Amniotic stem cell (primary cell): Measurements from ENCODE around the gene POFUT2.

Source experiments
- DNase-seq: peaks from one replicate; lab custom pipeline; 2025; lab: John Stamatoyannopoulos, UW

The POFUT2 gene

DNA sequence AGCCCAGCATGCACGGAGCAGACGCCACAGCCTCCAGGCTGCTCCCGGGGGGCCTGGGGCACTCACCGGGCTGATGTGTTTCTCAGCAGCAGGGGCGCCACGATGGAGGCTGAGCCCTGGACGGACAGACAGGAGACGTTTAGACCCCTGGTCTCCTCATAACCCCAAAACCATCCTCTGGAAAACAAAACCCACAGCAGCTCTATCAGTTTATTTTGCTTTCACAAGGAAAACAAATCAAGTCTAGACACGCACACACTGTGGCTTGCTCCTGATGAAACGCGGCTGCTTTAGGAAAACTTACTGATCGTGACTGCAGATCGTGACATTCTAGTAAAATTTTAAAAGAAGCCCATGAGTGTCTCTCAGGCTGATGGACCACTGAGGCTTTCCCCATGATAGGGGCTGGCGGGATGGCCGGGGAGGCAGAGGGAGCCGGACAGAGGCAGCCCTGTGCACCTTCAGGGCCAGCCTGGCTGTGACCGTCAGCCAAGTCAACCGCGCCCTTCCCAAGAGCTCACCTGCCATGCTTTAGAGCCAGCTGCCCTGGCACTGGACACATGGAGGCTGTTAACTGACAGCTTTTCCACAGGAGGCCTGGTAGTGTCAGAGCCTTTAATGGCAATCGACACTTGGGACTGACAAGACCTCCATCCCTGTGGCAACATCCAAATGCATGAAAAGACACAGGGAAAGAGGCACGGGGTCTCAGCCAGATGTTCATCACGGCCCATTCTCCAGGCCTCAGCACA lies 5.2 kb downstream of the POFUT2 start:
- DNase-seq = no peak

DNA sequence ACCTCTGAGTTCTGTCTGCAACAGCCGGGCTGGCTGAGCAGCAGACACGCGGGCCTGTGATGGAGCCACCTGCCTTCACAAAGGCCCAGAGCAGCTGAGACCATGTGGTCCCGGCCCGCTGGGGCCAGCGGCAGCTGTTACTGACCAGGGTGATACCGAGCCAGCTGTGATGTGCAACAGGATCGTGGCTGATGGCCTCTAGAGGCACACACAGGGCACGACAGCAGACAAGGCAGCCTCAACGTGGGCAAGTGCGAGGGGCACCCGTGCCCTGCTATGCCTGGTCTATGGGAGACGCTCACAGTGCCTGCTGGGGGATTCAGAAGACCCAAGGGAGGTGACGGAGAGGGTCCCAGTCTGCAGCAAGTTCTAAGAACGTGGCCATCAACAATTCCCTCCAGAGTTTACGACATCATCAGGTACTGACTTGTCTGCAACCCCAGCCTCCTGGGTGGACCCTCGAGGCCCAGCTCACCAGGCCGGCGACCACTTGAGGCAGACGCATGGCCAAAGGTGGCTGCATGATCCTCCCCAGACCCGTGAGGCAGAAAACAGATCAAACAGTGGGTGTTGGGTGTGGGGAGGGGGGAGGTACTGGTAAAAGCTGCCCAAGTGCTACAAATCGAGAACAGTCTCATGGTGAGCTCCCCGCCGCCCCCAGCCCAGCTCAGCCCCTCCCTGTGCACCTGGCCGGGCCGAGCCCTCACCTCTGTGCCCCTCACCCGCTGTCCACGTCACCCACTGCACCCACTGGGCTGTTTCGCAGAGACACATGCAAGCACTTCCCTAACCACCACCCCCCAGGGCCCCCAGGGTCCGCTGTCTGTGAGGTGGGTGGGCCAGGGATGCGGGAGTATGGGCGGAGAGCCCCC lies 6.0 kb downstream of the POFUT2 start:
- no peak for DNase-seq

DNA sequence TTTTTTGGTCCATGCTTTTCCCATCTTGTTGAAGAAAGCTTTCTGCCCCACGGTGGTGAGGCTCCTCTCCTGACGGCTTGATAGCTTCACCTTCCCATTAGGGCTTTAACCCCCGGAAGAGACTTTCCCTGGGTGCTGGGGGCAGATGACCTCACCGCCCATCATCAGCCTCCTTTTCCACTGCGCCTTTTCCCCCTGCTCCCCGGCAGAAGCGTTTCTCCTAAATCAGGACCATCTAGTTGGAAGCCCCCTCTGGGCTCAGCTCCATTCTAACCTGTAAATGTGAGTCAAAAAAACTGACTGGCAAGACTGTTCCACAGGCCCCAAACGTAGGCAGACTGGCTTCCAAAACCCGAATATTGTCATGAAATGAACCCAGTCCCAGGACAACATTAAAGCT lies 6.7 kb downstream of the POFUT2 start:
- DNase-seq = no peak

DNA sequence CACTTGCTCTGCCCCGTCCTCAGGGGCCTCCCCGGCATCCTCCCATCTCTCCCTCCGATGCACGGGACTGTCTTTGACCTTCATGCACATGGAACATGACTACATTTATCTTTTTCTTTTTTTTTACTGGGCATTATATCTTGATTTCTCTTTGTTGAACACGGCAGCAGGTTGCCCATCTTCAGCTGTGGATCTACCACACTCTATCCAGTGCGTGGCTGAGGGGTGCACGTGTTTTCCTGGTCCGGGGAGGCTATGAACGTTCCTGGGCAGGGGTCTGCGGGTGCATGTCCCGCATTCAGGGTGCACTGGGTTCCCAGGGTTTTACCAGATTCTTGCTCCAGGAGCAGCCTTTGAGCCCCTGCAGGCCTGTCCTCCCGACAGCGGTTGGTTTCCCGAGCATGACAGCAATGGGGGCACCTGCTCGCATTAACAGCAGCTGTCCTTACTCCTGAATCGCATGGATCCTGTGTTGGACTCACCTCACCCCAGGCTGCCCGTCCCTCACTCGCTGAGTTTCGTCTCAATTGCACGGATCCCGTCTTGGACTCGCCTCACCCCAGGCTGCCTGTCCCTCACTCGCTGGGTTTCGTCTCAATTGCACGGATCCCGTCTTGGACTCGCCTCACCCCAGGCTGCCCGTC lies 7.4 kb downstream of the POFUT2 start:
- DNase-seq = no peak

DNA sequence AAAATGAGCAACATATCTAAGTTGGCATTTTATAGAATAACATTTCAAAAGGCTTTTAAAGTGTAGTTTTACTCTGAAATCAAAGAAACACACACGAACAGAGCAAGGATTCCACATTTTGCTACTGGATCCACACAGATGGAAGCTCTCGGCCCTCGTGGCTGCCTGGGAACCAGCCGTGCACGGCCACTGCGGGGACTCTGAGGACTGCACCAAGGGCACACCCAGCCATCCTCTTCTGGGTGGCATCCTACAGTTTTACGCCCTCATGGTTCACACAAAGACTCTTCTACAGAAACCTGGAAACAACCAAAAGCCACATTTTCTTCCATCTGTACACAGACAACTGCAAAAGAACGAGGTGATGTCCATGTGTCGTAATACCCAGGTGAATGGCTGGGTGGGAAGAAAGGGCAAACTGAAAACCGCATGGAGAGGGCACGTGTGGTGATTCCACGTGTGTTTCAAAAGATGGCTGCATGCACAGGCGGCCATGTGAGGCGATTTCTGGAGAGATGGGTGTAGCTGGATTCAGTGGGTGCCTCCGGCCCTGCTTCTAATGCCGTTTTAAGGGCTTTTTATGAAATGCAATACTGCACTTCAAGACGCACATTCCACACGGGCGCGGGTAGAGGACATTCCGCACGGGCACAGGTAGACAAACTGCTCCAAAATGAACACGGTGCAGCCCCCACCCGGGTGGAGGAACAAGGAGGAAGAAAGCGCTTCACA lies 8.1 kb downstream of the POFUT2 start:
- no peak for DNase-seq

DNA sequence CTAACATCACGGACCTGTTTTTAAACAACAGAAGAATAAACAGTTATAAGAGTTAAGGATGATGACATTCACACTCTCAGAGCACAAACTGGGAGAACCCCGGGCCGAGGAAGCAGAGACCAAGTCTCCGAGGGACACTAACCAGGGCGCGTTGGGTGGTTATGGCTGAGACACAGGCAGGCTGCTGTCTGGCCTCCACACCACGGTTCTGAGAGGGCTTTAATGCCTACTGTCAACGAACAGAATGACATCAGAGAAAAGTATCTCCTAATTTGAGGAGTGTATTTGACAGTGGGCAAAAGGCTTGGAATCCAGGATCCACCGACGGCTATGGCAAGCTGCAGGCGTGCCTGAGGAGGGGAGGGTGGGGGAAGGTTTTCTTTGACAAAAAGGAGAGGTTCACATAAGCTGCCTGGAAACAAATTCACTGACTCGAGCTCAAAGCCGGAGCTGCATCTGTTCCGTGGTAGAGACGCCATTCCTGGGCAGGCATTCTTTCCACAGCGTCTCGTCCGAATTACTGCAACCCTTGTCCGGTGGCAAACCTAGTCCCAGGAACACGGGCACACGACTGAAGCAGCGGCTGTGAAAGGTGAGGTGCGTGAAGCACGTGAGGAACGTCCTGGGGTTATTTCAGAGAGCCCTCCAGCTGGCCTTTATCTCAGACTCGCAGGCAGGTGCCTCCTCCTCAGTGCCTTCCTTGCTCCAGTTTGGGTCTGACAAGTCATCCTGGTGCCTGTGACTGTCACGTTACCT lies 9.4 kb downstream of the POFUT2 start:
- DNase-seq = no peak

DNA sequence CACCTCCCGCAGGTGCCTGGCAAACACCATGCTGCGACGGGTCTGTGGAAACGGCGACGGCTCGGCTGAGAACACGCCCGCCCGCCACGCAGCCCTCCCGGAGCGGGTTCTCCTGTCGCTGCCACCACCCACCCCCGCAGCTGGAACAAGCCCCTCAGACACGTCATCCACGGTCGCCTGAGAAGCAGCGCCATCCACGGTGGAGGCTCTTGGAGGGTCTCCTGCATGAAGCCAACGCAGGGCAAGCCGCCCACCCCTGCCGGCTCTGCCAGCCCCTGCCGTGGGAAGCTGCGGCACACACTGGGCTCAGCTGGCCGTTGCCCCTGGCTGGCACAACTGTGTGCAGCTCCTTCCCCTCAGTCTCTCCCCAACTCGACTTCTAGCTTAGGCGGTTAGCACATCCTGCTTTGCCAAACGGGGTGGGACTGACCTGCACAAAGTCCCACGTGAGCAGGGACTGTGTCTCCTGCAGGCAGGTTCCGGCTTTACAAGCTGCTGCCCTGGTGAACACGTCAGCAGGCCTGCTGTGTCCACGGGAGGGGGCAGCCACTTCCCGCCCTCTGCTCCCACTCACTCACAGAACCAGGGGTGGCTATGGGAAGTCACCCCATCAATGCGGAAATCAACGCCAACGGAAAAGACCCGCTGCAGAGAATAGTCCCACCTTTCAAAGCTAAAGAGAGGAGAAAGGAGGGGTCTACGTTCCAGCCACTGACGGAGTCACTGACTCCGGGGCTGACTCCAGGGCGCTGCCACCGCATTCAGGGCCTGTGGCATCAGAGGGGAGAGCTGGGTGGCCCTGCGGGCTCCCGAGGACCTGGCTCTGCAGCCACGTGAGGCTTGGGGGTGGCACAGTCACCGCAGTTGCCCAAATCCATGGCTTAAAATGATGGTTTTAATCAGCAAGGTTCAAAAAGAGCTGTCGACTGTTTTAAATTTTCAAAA lies 10.3 kb downstream of the POFUT2 start:
- DNase-seq = no peak

DNA sequence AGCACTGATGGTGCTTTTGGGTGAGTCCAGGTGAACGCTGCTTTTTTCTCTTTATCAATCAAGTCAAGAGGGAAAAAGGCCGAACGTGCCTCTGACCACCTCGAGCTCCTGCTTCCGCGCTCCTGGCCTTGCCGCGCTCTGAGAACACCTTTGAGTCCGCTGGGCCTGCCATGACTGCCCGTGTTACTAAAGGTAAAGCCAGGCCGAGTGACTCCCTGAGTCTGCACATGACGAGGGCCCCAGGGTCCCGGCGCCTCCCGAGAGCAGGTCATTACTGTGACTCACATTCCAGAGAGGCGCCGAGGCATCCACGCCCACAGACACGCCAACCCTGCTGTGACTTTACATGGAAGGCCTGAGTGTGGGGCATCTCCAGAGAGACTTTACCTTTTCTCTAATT lies 11.1 kb downstream of the POFUT2 start:
- DNase-seq = no peak

DNA sequence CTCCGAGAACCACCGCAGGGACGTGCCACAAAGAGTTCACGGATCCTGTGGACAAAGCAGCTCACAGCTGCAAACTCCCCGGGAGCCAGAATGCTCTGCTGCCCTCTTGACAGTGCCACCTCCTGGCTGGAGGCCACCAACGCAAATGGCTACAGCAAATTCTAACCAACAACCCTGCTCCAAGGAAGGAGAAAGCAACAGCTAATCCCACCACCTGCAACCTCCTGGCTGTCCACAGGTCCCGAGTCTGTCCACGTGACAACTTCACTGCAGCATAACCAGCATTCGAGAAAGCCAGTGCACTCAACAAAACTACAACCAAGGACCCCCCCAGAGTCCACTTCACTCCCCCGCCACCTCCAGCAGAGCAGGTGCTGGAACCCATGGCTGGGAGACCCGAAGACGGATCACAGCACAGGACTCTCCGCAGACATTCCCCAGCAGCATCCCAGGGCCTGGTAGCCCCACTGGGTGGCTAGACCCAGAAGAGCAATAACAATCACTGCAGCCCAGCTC lies 17.3 kb downstream of the POFUT2 start:
- DNase-seq = no peak

DNA sequence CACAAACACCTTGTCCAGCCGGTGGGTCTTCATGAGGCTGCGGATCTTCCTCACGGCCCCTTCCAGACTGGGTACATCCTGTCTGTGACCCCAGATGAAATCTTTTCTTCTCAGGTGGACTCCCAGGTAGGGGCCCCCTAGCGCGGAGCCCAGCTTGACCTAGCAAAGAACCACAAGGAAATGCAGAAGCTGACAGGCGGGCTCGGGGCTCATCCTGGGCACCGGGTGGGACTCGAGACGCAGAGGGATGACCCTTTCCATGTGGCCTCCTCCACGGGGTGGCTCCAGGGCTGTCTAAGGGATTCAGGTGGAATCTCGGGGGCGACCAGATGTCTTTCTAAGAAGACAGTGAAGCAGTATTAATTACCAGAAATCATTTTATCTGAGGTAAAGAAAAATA lies 17.8 kb downstream of the POFUT2 start:
- DNase-seq = no peak

DNA sequence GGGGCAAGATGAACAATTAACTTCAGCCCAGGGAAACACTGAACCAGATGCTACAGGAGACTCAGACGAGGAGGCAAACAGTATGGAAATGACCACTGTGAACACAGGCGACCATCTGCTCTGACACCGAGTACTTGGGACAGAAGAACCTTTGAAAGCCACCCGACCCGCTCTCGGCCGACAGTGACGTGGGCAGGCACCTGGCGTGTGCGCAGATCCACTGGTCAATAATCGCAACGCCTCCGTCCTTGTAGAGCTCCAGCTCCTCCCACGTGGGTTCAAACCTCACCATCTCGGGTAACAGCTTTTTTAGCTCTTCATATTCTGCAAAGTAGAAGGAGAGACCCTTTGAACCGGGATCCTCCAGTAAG lies 20.3 kb downstream of the POFUT2 start:
- DNase-seq = no peak

DNA sequence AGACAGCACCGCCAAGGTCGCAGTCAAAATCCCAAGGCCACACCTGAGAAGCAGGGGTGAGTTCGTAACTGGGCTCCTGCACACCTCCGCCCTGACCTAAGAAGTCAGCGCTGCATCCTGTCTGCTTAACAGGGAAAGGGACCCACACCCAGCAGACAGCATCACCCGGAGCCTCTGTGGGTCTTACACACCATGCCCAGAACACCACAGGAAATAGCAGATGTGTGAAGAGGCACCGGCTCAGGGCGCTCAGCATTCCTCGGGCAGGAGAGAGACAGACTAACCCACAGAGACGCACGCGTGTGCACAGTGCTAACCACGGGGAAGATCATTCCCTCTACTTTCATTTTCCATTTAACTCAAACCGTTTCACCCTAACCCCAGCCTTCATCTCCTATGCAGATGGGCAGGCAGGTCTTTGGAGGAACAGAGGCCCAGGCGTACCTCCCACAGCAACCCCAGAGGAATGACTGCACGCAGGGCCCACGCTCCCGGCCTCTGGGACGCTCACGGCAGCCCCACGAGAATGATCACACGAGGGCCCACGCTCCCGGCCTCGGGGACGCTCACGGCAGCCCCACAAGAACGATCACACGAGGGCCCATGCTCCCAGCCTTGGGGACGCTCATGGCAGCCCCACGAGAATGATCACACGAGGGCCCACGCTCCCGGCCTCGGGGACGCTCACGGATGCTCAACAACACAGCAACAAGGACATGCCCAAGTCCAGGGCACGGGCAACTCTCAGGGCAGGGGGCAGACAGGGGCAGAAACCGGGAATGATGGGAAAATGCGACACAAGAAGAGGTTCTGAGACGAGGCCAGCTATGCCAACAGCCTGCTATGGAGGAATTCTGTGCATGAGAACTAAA lies 20.9 kb downstream of the POFUT2 start:
- no peak for DNase-seq

DNA sequence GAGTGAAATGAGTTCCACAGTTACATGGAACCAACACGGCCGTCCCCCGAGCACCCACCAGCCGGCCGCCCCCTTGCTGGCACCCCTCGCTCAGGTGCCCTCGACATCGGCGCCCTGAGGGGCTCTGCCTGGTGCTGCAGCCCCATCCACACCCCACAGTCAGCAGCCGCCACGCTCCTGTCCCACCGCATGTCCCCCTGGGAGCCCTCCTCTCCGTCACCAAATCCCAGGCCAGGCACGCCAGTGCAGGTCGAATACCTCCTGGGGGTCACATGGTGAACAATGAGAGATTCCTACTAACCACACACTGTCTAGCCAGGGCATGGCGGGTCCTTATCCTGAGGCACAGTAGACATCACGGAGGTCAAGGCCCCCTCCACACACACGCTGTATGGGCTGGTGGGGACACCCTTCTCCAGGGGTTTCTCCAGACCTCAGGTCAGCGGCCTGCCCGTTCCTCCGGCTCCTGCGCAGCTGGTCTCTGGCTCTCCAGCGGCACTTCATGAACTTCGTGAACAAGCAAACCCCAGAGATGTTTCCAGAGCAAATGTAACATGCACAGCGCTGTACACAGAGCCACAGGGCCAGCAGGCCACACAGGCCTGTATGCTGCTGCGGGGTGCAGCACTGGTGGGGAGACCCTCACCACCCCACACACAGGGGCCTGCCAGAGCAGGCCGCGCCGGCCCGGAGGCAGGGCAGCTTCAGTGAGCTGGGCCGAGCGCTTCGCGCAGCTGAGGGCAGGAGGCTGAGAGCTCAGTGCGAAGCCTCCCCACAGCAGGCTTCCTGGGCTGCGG lies 21.8 kb downstream of the POFUT2 start:
- DNase-seq = no peak

DNA sequence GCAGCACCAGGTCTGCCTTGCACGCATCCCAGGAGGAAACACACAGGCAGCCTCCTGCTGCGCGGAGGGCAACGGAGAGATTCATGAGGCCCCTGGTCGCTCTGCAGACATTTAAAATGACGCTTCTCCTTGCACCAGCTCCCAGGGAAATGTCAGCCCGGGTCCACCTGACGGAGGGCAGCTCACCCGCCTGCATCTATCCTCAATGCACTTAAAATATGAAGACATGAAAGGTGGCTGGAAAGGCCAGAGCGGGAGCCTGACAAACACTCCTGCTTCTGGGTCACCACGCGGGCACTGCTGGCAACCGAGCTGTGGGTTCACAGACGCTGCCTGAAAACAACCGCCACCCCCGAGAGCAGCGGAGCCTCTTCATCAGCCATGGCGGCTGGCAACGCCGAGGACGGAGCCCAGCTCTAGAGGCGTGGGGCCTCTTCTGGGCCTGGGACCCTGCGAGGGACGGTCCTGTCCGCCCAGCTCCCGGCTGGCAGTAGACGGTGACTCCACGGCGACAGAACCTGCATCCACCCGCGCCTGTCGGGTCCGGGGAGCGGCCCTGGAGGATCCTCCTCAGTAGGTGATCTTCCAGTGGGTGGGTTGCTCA lies 22.7 kb downstream of the POFUT2 start:
- DNase-seq = no peak

DNA sequence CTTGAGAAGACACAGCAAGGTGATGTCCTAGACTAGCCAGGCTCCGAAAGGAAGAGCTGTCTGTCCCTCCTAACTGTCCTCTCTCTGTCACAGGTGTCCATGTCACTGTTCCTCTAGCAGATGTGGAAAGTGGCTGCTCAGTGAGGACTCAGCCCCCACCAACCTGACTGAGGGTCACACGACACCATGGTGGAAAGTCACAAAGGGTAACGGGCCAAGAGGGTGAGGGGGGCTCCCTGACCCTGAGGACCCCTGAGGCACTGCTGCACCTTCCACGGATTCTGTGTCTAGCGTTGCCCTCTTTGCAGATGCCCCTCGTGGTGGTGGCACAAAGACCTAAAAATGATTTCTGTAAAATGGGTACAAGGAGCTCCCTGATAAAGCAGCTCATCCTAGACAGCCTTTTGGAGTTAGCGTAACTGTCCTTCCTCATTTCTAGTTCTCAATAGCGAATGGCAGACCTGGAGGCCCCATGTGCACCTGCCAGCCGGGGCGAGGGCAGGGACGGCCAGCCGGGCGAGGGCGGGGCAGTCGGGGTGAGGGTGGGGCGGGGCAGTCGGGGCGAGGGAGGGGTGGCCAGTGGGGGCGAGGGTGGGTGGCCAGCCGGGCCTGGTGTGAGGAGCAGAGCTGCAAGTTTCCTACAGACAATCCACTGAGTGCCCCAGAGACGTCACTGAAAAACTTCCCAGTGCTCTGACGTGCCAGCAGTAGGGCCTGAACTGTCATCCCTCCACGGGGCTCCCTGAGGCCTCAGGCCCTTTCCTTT lies 23.4 kb downstream of the POFUT2 start:
- no peak for DNase-seq

DNA sequence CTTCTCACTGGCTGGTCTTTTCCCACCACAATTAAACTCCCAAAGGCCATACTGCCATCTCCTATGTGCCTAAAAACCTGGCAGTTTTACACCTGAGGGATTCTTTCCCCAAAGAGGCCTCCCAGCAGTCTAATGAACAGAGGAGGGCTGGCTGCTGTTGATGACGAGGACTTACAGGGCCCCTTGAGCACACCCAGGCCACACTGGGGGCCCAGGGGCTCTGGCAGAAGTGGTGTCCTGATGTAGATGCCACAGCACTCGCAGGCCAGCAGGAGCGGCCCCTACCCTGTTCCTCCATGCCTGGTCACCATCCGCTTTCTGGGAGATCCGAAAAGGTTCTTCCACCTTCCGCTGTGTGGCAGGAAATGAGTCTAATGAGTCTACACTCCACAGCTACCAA lies 24.2 kb downstream of the POFUT2 start:
- no peak for DNase-seq

DNA sequence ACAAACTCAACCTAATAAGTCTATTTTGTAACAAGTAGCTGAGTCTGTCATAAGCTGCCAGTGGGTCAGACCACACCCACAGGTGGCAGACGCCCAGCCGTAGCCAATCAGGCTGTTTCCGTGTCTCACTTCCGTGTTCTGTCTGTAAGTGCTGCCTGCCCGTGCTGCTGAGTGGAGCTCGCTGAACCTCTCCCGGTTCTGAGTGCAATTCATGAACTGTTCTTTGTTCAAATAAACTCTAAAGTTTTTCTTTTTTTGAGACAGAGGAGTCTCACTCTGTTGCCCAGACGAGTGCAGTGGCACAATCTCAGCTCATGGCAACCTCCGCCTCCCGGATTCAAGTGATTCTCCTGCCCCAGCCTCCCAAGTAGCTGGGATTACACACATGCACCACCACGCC lies 25.1 kb downstream of the POFUT2 start:
- no peak for DNase-seq
